Measurements from ENCODE around the gene MACROD2. TPM values are rescaled to one million over a fixed set of nuclear protein-coding genes. Genes with fewer than 3 reads are reported as not detected.
A peak's percentile ranks its signal among the peaks of the same experiment; 100 is the strongest.

MACROD2 gene
- total RNA-seq, 4 donors from 2014 or later: 12.6 to 60.3 (median 18.9) TPM

- no peak overlapping the region for H3K27ac ChIP-seq
- DNase-seq (ENCODE audit: low spot score in 2 of 2): no peak
- no peaks in the 10 kb centered on the region for H3K9me3 ChIP-seq
- no peaks in the 10 kb centered on the region for H3K36me3 ChIP-seq
- 85% methylated on average over 1 of the region's 1 CpG for WGBS
- no peak overlapping the region for H3K4me3 ChIP-seq
- peaks cover 20% of the 10 kb centered on the region for H3K4me1 ChIP-seq
- no peaks in the 10 kb centered on the region for H3K27me3 ChIP-seq
- TF ChIP-seq CTCF (IDR thresholded peaks at IDR 0.05) (no peak), EP300 (IDR thresholded peaks at IDR 0.05) (no peak)
These were observed 1047.4 kb downstream of the MACROD2 start for GRCh38 chr20:15042723-15043122.

GRCh38 chr20:15045246-15045645 lies 1049.9 kb downstream of the MACROD2 start:
- Histone ChIP-seq H3K36me3 (no peaks in the 10 kb centered on the region), H3K4me3 (no peak overlapping the region), H3K9me3 (no peaks in the 10 kb centered on the region), H3K4me1 (peaks cover 14% of the 10 kb centered on the region), H3K27ac (no peak overlapping the region), H3K27me3 (no peaks in the 10 kb centered on the region)
- no peak for DNase-seq (ENCODE audit: low spot score in 2 of 2)
- TF ChIP-seq POLR2AphosphoS5 (IDR thresholded peaks at IDR 0.05): peak in 1 of 3 donors; percentile 49
- TF ChIP-seq CTCF (IDR thresholded peaks at IDR 0.05): no peak
- TF ChIP-seq POLR2A (IDR thresholded peaks at IDR 0.05): no peak
- WGBS: 52% methylated on average over 4 of the region's 4 CpGs

GRCh38 chr20:15047042-15047441 lies 1051.7 kb downstream of the MACROD2 start:
- H3K4me3 ChIP-seq: no peak overlapping the region
- DNase-seq (ENCODE audit: low spot score in 2 of 2): no peak
- peaks cover 14% of the 10 kb centered on the region for H3K4me1 ChIP-seq
- H3K36me3 ChIP-seq: no peaks in the 10 kb centered on the region
- H3K9me3 ChIP-seq: no peaks in the 10 kb centered on the region
- WGBS: 50% methylated on average over 2 of the region's 2 CpGs
- TF ChIP-seq EP300 (IDR thresholded peaks at IDR 0.05) (no peak), POLR2AphosphoS5 (IDR thresholded peaks at IDR 0.05) (no peak), CTCF (IDR thresholded peaks at IDR 0.05) (no peak), POLR2A (IDR thresholded peaks at IDR 0.05) (no peak)
- H3K27me3 ChIP-seq: no peaks in the 10 kb centered on the region
- H3K27ac ChIP-seq: no peak overlapping the region

GRCh38 chr20:15047601-15048000 lies 1052.3 kb downstream of the MACROD2 start:
- Histone ChIP-seq H3K9me3 (no peaks in the 10 kb centered on the region), H3K36me3 (no peaks in the 10 kb centered on the region), H3K4me3 (no peak overlapping the region), H3K27me3 (no peaks in the 10 kb centered on the region), H3K27ac (no peak overlapping the region), H3K4me1 (peaks cover 14% of the 10 kb centered on the region)
- DNase-seq (ENCODE audit: low spot score in 2 of 2): no peak
- 57% methylated on average over 1 of the region's 1 CpG for WGBS
- TF ChIP-seq POLR2AphosphoS5 (IDR thresholded peaks at IDR 0.05) (no peak), POLR2A (IDR thresholded peaks at IDR 0.05) (no peak), CTCF (IDR thresholded peaks at IDR 0.05) (no peak), EP300 (IDR thresholded peaks at IDR 0.05) (no peak)

- H3K4me1 ChIP-seq: peaks cover 4% of the 10 kb centered on the region
- DNase-seq (ENCODE audit: low spot score in 2 of 2): no peak
- no peaks in the 10 kb centered on the region for H3K27me3 ChIP-seq
- no peaks in the 10 kb centered on the region for H3K9me3 ChIP-seq
- H3K27ac ChIP-seq: no peak overlapping the region
- H3K4me3 ChIP-seq: no peak overlapping the region
- WGBS: 77% methylated on average over 5 of the region's 5 CpGs
- no peak for TF ChIP-seq POLR2A (IDR thresholded peaks at IDR 0.05)
- no peak for TF ChIP-seq CTCF (IDR thresholded peaks at IDR 0.05)
- no peak for TF ChIP-seq EP300 (IDR thresholded peaks at IDR 0.05)
- H3K36me3 ChIP-seq: no peaks in the 10 kb centered on the region
These were observed 1060.9 kb downstream of the MACROD2 start for GRCh38 chr20:15056246-15056645.

Measured in suprapubic skin (tissue), 4 donors.